GM19240 (cell line): ENCODE results near the gene GSTA4.
"Not testable (repeated sequence)": the region's sequence is repeated elsewhere in the genome, so short reads cannot be mapped to it uniquely, and the experiment has no call there.

ENCODE experiments used
- DNase-seq: peaks from one replicate; pipeline ENCODE4 v3.0.0; 2011; ENCODE audit warnings: low spot score; ENCODE audit not compliant: insufficient read length

The GSTA4 gene

DNA sequence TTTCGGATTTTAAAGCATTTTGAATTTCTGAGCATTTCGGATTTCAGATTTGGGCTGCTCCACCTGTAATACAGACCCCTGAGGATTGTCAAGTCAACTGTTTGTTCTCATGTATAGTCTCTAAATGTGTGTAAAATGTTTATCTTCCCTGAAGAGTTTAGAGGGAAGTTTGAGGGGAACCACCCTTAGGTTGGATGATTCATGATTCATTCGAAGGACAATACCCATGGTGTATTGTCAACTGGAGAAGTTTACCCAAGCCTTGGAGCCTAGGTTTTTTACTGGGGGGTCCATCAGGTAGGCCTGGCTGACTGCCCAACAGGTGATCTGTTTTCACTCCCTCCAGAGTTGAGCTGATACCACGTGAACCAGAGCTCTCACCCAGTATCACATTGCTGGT, 18.9 kb downstream of the GSTA4 start:
- no peak for DNase-seq

DNA sequence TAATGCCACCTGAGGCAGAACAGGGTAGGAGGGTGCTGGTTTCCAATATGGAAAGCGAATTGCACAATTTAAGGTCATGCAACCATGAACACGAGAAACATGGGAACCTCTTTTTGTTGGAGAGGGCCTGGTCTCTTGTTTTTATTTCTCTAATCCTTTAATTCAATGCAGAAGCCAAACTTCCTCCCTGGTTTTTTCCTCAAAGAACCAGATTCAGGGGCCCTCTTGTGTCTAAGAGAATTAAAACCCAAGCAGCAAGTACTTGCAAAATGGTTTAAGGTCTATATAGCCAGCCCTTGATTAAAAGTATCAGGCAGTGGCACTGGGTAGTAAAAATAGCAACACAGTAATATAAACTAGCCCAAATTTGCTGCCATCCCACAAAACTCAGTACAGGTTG, 19.5 kb downstream of the GSTA4 start:
- no peak for DNase-seq

DNA sequence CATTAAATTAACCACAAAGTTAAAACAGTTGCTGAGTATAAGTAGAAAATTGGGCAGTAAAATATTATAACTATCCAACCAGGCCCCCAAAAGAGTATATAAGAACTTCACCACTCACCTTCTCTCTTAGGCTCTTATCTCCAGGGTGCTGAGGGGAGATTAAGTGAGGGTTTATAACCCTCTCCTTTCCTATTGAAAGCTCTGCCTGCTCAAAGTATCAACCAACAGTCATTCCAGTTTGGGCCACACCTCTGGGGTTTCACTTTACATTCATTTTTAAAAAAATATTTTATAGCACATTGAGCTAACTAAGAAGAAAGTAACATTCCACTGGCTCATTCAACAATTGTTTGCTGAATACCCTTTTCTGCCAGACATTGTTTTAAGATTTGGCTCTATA, 22.1 kb downstream of the GSTA4 start:
- DNase-seq: no peak

DNA sequence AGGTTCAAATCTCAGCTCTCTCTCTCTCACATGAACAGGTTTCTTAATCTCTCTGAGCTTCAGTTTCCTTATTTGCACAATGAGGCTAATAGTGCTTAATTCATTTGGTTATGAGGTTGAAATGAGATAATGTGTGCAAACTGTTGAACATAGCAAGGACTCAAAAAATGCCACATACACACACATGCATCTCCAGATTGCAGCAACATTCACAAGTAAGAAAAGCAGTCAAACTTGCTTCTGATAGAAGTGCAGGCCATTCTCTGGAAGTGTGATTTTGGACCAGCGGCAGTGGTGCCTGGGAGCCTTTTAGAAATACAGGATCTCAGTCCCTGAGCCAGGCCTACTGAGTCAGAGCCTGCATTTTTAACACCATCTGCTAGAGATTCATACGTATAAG, 25.7 kb downstream of the GSTA4 start:
- DNase-seq: no peak

DNA sequence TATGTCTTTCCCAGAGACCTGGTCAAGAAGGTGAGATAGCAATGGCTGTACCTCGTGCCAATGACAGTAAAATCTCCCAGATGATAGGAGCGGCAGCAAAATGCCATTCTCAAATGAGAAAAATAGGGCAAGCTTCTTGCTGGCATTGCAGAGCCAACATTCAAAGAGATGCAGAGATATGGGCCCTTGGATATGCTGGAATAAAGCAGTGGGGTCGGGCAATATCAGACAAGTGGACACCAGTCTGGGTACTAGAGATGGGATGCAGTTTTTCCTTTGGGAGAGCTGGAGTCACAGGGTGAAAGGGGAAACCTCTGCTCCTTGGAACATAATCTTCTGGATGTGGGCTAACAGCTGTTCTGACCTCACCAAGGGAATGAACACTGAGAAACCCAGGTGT, 29.0 kb downstream of the GSTA4 start:
- no peak for DNase-seq

DNA sequence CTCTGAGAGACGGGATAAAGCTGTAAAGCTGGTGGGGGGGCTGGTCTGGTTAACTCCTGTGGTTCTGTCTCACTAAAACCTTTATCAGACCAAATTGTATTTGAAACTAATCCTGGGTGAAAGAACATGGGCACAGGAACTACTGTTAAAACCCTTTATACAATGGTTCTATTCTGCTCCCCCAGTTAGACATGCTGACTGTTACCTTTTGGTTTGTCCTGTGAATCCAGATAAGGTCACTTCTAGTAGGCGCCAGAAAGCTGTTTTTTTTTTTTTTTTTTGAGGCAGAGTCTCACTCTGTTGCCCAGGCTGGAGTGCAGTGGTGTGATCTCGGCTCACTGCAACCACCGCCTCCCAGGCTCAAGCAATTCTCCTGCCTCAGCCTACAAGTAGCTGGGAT, 29.7 kb downstream of the GSTA4 start:
- DNase-seq: no peak

DNA sequence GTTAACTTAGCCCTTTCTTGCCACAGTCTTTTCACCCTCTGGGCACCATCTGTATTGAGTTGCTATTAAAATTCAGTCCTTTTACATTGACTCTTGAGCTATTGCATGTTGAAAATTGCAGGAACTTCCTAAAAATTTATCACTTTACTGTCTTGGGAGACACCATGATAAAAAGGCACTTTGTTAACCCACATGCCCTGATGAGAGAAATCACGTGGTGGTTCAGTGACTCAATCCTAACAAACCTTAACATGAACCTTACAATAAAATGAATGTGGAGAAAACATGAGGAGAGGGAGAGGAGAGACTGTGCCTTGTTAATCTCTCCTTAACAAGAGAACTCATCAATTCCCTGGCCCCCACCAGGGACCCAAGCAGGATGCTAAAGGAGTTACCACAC, 30.8 kb downstream of the GSTA4 start:
- no peak for DNase-seq

DNA sequence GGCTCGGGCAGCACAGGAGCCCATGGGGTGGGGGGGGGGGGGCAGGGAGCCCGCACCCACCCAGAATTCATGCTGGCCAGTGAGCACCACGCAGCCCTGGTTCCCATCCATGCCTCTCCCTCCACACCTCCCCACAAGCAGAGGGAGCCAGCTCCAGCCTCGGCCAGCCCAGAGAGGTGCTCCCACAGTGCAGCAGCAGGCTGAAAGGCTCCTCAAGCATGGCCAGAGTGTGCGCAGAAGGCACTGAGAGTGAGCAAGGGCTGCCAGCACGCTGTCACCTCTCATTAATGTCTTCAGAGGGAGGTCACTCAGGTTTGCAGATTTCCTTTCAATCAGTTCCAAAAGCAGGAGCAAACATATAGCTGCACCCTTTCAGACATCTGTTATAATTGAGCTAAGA, 32.4 kb downstream of the GSTA4 start:
- no peak for DNase-seq

DNA sequence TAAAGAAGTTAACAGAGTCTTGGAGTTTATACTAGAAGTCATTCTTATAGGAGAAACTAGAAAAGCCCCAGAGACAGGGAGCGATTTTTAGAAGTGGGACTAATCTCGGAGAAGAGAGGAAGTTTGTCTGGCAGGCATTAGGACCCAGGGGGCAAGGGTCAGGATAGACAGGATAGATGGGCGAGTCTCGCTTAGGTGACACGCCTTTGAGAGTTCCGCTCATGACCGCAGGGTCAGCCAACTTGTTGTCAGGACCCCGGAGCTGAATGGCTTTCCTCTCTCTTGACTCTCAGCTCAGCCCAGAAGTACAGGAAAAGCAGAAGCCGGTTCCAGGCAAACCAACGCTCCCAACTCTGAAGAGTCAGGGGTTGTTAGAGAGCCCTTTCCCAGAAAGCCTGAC, 34.1 kb downstream of the GSTA4 start:
- not testable (repeated sequence) for DNase-seq

DNA sequence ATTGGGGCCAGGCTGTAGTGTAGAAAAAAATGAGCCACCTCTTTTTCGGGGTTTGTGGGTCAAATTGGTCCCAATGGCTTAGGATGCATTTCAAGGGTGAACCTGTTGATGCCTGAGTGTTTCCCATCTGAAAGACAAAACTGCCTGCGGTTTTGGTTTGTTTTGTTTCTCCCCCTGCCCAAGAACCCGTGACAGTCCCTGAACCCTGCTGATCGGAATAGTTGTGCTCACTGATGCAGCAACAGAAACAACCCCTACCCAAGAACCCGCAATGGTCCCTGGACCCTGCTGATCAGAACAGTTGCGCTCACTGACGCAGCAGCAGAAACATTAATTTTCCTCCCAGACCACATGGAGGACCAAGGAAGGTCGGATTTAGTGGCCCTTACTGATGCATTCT, 34.9 kb downstream of the GSTA4 start:
- not testable (repeated sequence) for DNase-seq

DNA sequence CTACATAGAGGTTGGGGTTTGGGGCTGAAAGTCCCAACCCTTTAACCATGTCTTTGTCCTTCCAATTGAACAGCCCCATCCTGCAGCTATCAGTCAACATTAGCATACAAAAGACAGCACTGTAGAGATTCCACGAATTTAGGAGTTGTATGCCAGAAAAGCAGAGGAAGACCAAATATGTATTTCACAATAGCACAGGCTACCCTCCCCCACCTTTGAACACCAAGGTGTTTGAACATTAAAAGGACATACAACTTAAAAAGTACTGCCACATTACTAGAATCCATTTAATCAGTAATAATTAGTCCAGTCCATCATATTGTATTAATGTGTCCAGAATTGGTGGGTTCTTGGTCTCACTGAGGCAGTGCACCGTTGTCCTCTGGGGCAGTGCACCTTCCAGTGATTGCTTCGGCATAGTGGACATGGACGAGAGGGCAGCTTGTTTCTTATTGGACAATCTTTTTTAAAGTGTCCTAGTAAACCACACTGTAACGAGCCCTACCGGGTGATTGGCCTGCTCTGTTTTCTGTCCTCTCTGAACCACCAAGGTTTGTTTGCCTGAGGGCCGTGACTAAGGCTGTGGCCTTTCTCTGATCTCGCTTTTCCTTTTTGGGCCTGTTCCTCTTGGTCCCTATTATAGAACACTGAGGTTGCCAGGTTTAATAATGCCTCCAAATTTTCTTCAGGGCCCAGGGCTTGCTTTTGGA, 36.4 kb downstream of the GSTA4 start:
- DNase-seq: no peak

DNA sequence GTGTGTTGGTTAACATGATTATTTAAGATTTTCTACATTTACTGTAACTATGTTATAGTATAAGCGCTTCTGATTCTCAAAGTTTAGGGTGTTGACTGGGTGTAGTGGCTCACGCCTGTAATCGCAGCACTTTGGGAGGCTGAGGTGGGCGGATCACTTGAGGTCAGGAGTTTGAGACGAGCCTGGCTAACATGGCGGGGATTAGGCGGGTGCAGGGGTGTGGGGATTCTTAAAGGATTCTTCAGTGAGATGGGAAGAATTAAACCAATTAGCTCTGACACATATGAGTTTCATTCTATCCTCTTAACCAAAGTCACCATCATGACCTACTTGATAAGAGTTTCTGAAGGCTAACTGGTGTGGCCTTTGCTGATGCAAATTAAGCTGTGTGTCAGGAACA, 39.2 kb downstream of the GSTA4 start:
- DNase-seq: no peak

DNA sequence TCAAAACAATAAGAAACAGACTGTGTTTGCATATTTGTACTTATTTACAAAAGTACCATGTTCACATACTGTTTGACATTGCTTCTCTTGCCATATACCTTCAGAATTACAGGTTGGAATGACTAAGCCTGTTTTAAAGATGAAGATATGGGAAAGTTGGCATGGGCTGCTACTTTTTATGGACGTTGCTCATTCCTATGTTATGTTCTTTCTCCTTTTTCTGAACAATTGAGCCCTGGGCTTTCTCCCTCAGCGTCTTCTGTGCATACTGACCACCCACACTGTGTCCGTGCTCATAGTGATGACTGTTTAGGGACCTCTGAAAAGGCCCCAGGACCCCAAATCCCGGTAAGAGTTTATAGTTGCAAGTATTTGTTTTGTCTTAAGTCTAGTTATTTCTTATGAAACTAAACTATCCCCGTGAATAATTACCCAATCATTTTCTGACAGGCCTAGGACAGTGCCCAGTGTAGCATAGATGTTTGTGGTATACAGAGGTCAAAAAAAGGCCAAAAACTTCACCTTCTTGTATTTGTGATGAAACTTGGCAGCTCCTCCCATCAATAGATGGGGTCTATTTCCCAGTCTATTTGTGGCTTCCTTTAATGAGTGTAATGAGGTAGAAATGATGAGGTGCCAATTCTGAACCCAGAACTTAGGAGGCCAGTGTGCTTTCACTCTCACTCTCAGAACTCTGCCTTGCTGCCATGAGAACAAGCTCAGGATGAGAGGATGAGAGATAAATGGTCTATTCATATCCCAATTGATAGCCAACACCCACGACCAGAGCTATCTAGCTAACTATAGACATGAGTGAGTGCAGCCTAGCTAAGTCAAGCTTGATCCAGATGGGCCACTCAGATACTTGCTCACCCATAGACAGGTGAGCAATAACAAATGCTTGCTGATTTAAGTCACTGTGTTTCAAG, 40.9 kb downstream of the GSTA4 start:
- no peak for DNase-seq

DNA sequence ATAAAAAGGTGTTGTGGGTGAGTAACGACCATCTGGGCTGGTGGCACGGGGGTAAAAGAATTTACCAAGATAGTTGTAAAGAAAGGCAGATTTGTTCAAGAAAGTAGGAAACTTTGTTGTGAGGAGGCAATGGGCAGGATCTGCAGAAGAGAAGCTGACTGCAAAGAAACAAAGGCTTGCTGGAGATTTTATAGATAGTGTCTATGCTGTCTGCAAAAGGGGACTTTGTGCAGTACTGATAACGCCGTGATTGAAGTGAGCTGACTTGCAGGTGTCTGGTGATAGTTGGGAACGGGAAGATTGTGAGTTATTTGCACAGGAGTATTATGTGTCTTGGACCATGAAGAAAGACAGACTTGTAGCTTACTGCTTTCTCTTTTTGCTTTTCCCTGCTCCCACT, 48.8 kb downstream of the GSTA4 start:
- no peak for DNase-seq

DNA sequence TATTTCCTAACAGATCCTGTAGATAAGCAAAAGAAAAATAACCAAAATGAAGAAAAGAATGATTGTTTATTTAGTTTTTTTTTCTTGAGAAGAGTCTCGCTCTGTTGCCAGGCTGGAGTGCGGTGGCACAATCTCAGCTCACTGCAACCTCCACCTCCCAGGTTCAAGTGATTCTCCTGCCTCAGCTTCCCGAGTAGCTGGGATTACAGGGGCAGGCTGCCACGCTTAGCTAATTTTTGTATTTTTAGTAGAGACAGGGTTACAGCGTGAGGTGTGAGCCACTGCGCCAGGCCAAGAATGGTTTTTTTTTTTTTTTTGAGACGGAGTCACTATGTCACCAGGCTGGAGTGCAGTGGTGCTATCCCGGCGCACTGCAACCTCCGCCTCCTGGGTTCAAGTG, 52.3 kb downstream of the GSTA4 start:
- DNase-seq: not testable (repeated sequence)

DNA sequence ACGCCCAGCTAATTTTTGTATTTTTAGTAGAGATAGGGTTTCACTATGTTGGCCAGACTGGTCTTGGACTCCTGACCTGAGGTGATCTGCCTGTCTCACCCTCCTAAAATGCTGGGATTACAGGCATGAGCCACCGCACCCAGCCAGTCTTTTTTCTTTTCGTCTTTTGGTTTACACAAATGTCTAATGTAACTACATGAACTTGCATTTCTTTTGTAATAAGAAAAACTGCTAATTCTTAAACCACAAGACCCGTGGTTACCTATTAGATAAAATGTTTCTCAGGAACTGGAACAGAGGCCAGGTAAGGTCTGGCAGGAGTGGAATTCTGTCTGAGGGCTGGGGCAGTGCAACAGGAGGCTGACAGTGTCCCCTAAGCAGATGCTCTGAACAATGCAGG, 52.9 kb downstream of the GSTA4 start:
- DNase-seq: no peak

DNA sequence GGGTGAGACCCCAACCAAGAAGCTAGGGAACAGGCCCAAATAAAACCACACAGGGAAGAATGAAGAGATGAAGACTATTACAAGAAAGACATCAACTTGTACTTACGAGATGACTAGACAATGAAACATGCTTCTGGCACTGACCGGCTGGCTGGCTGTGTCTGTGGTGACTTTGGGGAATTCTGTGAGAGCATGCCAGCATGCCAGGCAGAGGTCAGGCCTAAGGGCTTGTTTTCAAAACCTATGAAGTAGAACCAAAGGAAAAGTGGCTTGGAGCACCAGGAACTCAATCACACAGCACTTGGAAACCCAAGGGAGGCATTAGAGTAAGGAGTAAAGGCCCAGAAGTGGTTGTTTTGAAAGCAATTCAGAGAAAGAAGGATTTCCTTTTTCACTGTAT, 57.2 kb downstream of the GSTA4 start:
- DNase-seq: no peak

DNA sequence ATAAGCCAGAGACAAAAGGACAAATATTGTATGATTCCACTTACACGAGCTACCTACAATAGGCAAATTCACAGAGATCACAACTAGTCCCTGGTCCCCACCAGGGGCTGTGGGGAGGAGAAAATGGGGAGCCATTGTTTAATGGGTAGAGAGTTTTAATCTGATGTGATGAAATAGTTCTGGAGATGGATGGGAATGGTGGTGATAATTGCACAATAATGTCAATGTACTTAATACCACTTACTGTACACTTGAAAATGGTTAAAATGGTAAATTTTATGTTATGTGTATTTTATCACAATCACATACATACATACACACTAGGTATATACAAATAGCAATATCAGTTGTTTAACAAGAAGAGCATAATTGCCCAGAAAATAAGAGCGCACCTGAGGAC, 61.3 kb downstream of the GSTA4 start:
- no peak for DNase-seq

DNA sequence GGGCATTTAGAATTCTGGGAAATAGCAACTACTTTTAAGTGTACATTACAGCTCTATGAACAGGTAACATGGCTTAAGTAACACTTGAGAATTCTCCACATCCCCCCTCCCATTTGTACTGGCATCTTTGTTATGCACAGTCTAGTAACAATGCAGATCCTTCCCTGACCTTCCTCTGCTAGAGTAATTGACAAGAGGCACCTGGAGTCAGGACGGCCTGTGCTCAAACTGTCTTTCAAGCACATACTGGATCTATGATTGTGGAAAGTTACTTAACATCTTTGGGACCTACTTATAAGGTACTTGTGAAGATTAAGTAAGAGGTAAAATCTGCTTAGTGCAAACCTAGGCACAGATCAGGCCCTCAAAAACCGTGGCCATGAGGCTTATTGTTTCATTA, 63.7 kb downstream of the GSTA4 start:
- DNase-seq: no peak

DNA sequence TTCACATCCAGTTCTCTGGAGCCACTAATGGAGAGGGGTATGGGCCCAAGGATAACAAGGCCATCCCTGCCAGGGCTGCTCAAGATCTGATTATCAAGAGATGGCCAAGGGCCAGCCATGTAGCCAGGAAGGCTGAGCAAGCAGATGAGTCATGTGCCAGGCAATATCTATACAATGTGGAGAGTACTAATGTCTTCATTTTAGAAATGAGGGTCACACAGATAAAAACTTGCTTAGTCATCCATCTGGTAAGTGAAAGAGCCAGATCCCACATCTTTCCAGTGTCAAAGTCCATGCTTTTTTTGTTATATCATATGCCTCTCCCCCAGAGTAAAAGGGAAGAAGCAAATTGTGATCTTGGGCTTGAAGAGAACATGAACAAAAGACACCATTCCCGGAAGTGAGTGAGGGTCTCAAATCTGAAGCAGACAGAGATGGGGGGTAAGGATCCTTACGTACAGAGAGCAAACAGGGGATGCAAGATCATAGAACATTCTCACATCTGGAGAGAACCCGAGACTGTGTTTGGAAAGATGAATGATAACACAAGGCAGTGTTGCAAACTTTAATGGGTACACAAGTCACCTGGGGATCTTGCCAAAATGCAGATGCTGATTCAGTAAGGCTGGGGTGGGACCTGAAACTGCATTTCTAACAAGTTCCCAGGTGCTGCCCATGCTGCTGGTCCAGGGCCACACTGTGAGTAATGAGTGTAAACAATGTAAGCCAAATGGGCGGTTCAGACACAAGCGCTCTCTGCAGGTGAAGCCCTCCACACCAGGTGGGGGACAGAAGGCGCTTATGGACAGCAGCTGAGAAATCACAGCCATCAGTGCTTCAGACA, 65.5 kb downstream of the GSTA4 start:
- no peak for DNase-seq
